Retinal pigment epithelial cell (primary cell): ENCODE measurements around the gene FBXO17.
"Not testable (repeated sequence)": the region's sequence is repeated elsewhere in the genome, so short reads cannot be mapped to it uniquely, and the experiment has no call there.

Experiments used
- DNase-seq: peaks from one replicate; pipeline ENCODE4 v3.0.0-alpha.2; 2010; ENCODE audit warnings: low read depth
- H3K4me3 ChIP-seq: 2 replicates; pipeline ENCODE4 v1.5.1; 2011; ENCODE audit warnings: mild to moderate bottlenecking, low read length, control low read depth, moderate library complexity
- TF ChIP-seq, protein P1 (sequence below): conservative IDR thresholded peaks from 2 replicates; pipeline ENCODE4 v1.5.1; 2011; ENCODE audit warnings: low read depth, low read length, control low read depth, inconsistent platforms

FBXO17 gene

GRCh38 chr19:38993271-38993670 is 17.7 kb upstream of the FBXO17 start:
- TF ChIP-seq, protein P1, sequence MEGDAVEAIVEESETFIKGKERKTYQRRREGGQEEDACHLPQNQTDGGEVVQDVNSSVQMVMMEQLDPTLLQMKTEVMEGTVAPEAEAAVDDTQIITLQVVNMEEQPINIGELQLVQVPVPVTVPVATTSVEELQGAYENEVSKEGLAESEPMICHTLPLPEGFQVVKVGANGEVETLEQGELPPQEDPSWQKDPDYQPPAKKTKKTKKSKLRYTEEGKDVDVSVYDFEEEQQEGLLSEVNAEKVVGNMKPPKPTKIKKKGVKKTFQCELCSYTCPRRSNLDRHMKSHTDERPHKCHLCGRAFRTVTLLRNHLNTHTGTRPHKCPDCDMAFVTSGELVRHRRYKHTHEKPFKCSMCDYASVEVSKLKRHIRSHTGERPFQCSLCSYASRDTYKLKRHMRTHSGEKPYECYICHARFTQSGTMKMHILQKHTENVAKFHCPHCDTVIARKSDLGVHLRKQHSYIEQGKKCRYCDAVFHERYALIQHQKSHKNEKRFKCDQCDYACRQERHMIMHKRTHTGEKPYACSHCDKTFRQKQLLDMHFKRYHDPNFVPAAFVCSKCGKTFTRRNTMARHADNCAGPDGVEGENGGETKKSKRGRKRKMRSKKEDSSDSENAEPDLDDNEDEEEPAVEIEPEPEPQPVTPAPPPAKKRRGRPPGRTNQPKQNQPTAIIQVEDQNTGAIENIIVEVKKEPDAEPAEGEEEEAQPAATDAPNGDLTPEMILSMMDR = no peak
- H3K4me3 ChIP-seq = no peak overlapping the region
- peak; percentile 53 for DNase-seq

- TF ChIP-seq, protein P1 = no peak
- DNase-seq = no peak
- no peak overlapping the region for H3K4me3 ChIP-seq
Observed at GRCh38 chr19:38990949-38991697, 15.6 kb upstream of the FBXO17 start.

DNA sequence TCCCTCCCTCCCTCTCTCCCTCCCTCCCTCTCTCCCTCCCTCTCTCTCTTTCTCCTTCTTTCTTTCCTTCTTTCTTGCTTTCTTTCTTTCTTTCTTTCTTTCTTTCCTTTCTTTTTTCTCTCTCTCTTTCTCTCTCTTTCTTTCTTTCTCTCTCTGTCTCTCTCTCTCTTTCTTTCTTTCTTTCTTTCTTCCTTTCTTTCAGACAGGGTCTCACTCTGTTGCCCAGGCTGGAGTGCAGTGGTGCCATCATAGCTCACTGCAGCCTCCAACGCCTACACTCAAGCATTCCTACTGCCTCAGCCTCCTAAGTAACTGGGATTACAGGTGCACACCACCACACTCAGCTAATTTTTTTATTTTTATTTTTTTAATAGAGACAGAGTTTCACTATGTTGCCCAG is 14.1 kb upstream of the FBXO17 start:
- DNase-seq, H3K4me3 ChIP-seq: not testable (repeated sequence)

DNA sequence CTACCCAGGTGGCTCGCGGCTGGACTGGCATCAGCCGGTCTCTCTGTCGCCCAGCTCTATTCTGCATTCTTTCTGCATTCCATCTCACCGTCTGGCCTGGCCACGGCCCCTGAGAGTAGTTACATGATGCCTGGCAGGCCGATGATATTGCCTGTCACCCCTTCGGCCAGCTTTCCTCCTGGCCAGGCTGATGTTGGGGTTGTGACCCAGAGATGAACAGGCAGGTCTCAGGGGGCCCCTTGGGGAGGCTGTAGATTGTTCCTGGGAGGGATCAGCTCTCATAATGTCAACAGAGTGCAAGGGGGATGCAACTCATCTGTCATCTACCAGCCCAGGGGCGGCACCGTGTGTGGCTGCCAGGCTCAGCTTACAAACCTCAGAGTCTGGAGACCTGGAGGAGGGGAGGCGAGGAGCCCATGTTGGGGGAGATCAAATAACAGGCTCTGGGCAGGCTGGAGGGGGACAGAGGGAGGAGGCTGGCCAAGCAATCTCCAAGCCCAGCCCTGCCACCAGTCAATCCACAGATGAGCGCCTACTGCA is 13.6 kb upstream of the FBXO17 start:
- TF ChIP-seq, protein P1 = no peak
- no peak for DNase-seq
- no peak overlapping the region for H3K4me3 ChIP-seq

DNA sequence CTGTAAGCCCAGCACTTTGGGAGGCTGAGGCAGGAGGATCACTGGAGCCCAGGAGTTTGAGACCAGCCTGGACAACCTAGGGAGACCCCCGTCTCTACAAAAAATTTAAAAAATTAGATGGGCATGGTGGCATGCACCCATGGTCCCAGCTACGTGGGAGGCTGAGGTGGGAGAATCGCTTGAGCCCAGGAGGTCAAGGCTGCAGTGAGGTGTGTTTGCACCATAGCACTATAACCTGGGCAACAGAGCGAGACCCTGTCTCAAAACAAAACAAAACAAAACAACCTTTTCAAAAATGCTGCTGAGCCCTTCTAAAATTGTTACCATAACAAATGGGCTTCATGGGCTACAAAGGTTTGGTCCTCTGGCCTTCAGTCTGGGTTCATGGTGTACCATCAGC is 13.1 kb upstream of the FBXO17 start:
- DNase-seq, H3K4me3 ChIP-seq: not testable (repeated sequence)

DNA sequence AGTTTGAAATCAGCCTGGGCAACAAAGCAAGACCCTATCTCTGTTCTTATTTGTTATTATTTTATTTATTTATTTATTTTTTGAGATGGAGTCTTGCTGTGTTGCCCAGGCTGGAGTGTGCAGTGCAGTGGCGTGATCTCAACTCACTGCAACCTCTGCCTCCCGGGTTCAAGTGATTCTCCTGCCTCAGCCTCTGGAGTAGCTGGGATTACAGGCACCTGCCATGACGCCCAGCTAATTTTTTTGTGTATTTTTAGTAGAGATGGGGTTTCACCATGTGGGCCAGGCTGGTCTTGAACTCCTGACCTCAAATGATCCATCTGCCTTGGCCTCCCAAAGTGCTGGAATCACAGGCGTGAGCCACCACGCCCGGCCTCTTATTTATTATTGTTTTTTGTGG is 12.2 kb upstream of the FBXO17 start:
- DNase-seq, H3K4me3 ChIP-seq: not testable (repeated sequence)

GRCh38 chr19:38985262-38985661 is 9.7 kb upstream of the FBXO17 start:
- DNase-seq = no peak
- TF ChIP-seq, protein P1 = no peak
- H3K4me3 ChIP-seq = no peak overlapping the region

DNA sequence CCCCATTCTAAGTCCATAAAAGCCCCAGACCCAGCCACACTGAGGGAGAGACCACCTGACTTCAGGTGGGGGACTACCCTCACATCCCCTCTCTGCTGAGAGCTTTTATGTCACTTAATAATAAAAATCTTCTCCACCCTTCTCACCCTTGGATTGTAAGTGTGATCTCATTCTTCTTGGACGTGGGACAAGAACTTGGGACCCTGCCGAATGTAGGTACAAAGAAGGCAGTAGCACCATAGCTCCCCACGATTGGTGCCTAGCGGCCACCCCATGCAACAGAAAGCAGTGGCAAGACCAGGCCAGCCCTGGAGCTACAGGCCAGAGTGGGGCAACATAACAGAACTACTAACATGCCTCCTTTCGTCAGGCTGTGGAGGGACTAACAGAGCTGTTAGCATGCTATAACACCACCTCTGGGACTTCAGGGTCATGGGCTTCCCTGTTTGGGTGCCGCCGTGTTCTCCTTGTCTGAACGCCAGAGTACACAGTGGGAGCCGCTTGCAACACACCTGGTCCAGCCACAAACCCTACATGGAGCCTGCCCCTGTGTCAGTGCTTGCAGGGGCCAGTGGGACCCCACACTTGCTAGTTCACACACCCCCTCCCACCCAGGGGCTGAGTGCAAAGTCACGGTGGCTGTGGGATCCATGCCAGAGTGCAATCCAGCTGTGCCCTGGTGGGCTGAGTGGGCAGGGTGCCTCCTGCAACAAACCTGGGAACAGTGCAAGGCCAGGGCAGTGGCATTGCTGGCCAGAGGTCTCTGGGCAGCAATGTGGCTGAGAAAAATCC is 5.2 kb upstream of the FBXO17 start:
- no peak overlapping the region for H3K4me3 ChIP-seq
- TF ChIP-seq, protein P1 = no peak
- DNase-seq = no peak
